HUES6 (cell line): ENCODE data around the gene UGT1A9.
"Not testable (repeated sequence)": the region's sequence is repeated elsewhere in the genome, so short reads cannot be mapped to it uniquely, and the experiment has no call there.

Experiments
- H3K27ac ChIP-seq: 2 replicates; pipeline ENCODE4 v1.7.0; 2013; ENCODE audit warnings: low read depth, mild to moderate bottlenecking, low read length, inconsistent platforms
- H3K27me3 ChIP-seq: 2 replicates; pipeline ENCODE4 v1.6.1; 2013; ENCODE audit warnings: low read length; ENCODE audit not compliant: control insufficient read depth, insufficient read depth
- H3K36me3 ChIP-seq: 2 replicates; pipeline ENCODE4 v1.6.1; 2013; ENCODE audit warnings: low read length; ENCODE audit not compliant: control insufficient read depth, insufficient read depth
- H3K4me1 ChIP-seq: 2 replicates; pipeline ENCODE4 v1.6.1; 2013; ENCODE audit warnings: low read length; ENCODE audit not compliant: control insufficient read depth, insufficient read depth
- H3K4me3 ChIP-seq: 2 replicates; pipeline ENCODE4 v1.5.1; 2013; ENCODE audit warnings: low read depth, low read length
- H3K9ac ChIP-seq: one replicate; pipeline ENCODE4 v1.6.1; 2013; ENCODE audit warnings: mild to moderate bottlenecking, low read length
- H3K9me3 ChIP-seq: 2 replicates; pipeline ENCODE4 v1.6.1; 2013; ENCODE audit warnings: low read depth, low read length; ENCODE audit not compliant: control insufficient read depth, insufficient read depth

The UGT1A9 gene

GRCh38 chr2:233655943-233656342 lies 15.8 kb upstream of the UGT1A9 start:
- not testable (repeated sequence) for H3K4me3 ChIP-seq, H3K9me3 ChIP-seq, H3K27ac ChIP-seq, H3K36me3 ChIP-seq, H3K27me3 ChIP-seq, H3K4me1 ChIP-seq, H3K9ac ChIP-seq

GRCh38 chr2:233656443-233656842 lies 15.3 kb upstream of the UGT1A9 start:
- H3K27me3 ChIP-seq: peaks cover 3% of the 10 kb centered on the region
- no peaks in the 10 kb centered on the region for H3K36me3 ChIP-seq
- H3K4me3 ChIP-seq: no peak overlapping the region
- H3K27ac ChIP-seq: no peak overlapping the region
- no peaks in the 10 kb centered on the region for H3K4me1 ChIP-seq
- H3K9me3 ChIP-seq: no peaks in the 10 kb centered on the region
- H3K9ac ChIP-seq: no peak overlapping the region

GRCh38 chr2:233658610-233659009 lies 13.1 kb upstream of the UGT1A9 start:
- Histone ChIP-seq H3K9ac (no peak overlapping the region), H3K27me3 (peaks cover 3% of the 10 kb centered on the region), H3K4me3 (no peak overlapping the region), H3K4me1 (no peaks in the 10 kb centered on the region), H3K9me3 (no peaks in the 10 kb centered on the region), H3K36me3 (no peaks in the 10 kb centered on the region), H3K27ac (no peak overlapping the region)

GRCh38 chr2:233663911-233664310 lies 7.8 kb upstream of the UGT1A9 start:
- Histone ChIP-seq H3K4me3 (no peak overlapping the region), H3K27ac (no peak overlapping the region), H3K4me1 (no peaks in the 10 kb centered on the region), H3K9ac (no peak overlapping the region), H3K27me3 (peaks cover 3% of the 10 kb centered on the region), H3K36me3 (no peaks in the 10 kb centered on the region), H3K9me3 (no peaks in the 10 kb centered on the region)

- no peak overlapping the region for H3K4me3 ChIP-seq
- no peak overlapping the region for H3K9ac ChIP-seq
- H3K27ac ChIP-seq: no peak overlapping the region
- H3K9me3 ChIP-seq: no peaks in the 10 kb centered on the region
- no peaks in the 10 kb centered on the region for H3K36me3 ChIP-seq
- no peaks in the 10 kb centered on the region for H3K27me3 ChIP-seq
- H3K4me1 ChIP-seq: no peaks in the 10 kb centered on the region
These were observed 3.0 kb upstream of the UGT1A9 start for GRCh38 chr2:233668605-233669260.

GRCh38 chr2:233672886-233673285 lies 1.2 kb downstream of the UGT1A9 start:
- Histone ChIP-seq H3K36me3 (no peaks in the 10 kb centered on the region), H3K4me3 (no peak overlapping the region), H3K4me1 (no peaks in the 10 kb centered on the region), H3K9ac (no peak overlapping the region), H3K9me3 (no peaks in the 10 kb centered on the region), H3K27me3 (no peaks in the 10 kb centered on the region), H3K27ac (no peak overlapping the region)

- Histone ChIP-seq H3K9me3 (no peaks in the 10 kb centered on the region), H3K36me3 (no peaks in the 10 kb centered on the region), H3K27ac (no peak overlapping the region), H3K4me3 (no peak overlapping the region), H3K9ac (no peak overlapping the region), H3K27me3 (no peaks in the 10 kb centered on the region), H3K4me1 (no peaks in the 10 kb centered on the region)
These were observed 2.2 kb downstream of the UGT1A9 start for GRCh38 chr2:233673896-233674295.

- no peak overlapping the region for H3K9ac ChIP-seq
- no peaks in the 10 kb centered on the region for H3K9me3 ChIP-seq
- no peak overlapping the region for H3K4me3 ChIP-seq
- H3K4me1 ChIP-seq: no peaks in the 10 kb centered on the region
- H3K27ac ChIP-seq: no peak overlapping the region
- no peaks in the 10 kb centered on the region for H3K36me3 ChIP-seq
- no peaks in the 10 kb centered on the region for H3K27me3 ChIP-seq
These were observed 2.6 kb downstream of the UGT1A9 start for GRCh38 chr2:233674314-233674713.

GRCh38 chr2:233674995-233675394 lies 3.3 kb downstream of the UGT1A9 start:
- Histone ChIP-seq H3K36me3 (no peaks in the 10 kb centered on the region), H3K27ac (no peak overlapping the region), H3K4me3 (no peak overlapping the region), H3K9ac (no peak overlapping the region), H3K4me1 (no peaks in the 10 kb centered on the region), H3K9me3 (no peaks in the 10 kb centered on the region), H3K27me3 (no peaks in the 10 kb centered on the region)

- no peak overlapping the region for H3K27ac ChIP-seq
These were observed 4.3 kb downstream of the UGT1A9 start for GRCh38 chr2:233676046-233676445.

GRCh38 chr2:233679196-233679595 lies 7.5 kb downstream of the UGT1A9 start:
- H3K9me3 ChIP-seq: no peaks in the 10 kb centered on the region
- no peaks in the 10 kb centered on the region for H3K27me3 ChIP-seq
- no peak overlapping the region for H3K4me3 ChIP-seq
- no peaks in the 10 kb centered on the region for H3K36me3 ChIP-seq
- no peak overlapping the region for H3K9ac ChIP-seq
- H3K27ac ChIP-seq: no peak overlapping the region
- no peaks in the 10 kb centered on the region for H3K4me1 ChIP-seq

More at GRCh38 chr2:233676046-233676445, 4.3 kb downstream of the UGT1A9 start:
- H3K4me3 ChIP-seq: no peak overlapping the region
- H3K27me3 ChIP-seq: no peaks in the 10 kb centered on the region
- H3K9me3 ChIP-seq: no peaks in the 10 kb centered on the region
- no peaks in the 10 kb centered on the region for H3K36me3 ChIP-seq
- no peak overlapping the region for H3K9ac ChIP-seq
- no peaks in the 10 kb centered on the region for H3K4me1 ChIP-seq
